Stimulated activated CD4-positive, alpha-beta T cell treated with anti-CD3 and anti-CD28 coated beads, Interleukin-4, amount 100 ng/mL, for 4 hours (primary cell): ENCODE results near the gene SLC25A21.
"Not testable (repeated sequence)": the region's sequence is repeated elsewhere in the genome, so short reads cannot be mapped to it uniquely, and the experiment has no call there.

Source experiments
- DNase-seq, 2 experiments: peaks; one replicate each; pipeline ENCODE4 v3.0.0-alpha.2; 2020

SLC25A21 gene

DNA sequence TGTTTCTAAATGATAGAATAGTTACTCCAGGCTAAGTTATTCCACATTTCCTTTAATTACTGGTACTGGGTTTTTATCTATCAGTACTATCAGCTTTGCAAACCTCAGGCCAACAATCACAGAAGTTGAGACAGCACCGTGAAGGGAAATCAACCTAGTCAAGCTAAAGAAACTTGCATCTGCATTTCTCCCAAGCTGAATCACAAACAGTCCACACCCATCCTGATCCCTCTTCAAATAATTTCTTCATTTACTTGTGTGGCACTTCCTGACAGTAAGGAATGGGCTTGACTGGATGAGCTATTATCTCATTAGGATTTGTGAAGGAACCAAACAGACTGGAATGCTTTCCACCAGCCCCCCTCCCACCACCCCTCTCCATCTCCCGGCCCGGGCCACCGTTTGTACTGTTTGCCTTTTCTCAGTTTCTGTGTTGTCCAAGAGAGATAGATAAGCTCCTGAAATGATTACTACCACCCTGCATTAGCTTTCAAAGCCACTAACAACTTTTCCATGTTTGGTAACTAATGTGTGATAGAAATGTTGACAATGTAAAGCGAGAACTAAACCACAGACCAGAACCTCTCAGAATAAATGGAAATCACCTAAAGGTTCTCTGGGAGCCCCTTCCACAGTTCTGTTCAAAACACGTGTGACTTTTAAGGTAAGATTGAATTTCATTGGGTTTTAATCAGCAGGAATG lies 236.3 kb downstream of the SLC25A21 start:
- no peak for DNase-seq

DNA sequence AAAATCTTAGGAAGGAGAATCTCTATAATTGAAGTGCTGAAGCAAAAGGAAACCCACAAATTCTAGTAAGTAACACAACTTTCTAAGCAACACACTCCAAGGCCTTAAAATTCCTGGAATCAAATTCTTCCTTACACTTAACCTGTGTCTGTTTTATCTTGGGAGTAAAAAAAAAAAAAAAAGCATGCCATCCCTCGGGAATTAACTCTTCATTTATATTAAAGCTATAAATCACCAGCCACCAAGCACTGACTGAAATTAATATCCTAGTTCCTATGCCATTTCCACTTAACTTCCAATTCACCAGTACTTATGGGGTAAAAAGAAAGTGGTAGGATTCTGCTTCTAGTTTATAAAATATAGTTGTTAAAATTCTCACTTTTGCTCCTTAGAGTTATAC lies 238.1 kb downstream of the SLC25A21 start:
- no peak for DNase-seq

DNA sequence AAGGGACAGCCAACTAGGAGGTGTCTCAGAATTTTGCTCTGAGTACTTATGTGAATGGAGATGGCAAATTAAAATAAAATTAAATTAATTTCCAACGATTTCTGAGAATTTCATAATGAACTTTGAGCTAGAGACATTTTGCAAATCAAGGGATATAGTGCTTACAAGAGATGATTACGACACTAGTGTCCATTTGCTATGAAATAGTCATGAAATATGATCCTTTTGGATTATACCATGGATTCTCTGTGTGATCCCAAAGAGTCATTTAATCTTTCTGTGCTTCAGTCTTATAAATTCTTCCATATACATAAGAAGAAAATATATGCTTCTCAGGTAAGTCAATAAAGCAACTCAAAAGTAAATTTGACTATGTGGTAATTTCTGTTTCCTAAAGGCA lies 240.6 kb downstream of the SLC25A21 start:
- no peak for DNase-seq

DNA sequence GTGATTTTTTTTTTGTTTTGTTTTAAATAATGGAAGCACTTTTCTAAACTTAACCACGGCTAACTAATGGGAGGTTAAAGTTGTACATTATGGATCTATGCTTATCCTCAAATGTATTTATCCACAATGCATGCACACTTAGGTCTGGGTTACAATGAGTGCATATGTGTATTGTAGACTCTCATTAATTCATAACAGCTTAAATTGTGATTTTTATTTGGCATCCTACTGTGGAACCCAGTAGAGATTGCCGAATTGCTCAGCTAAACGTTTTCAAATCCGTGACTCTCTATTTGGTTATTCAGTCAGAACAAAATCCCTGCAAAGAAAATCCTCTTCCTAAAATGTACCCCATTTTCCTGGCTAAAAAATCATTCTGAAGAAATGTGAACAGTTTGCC lies 244.0 kb downstream of the SLC25A21 start:
- no peak for DNase-seq

DNA sequence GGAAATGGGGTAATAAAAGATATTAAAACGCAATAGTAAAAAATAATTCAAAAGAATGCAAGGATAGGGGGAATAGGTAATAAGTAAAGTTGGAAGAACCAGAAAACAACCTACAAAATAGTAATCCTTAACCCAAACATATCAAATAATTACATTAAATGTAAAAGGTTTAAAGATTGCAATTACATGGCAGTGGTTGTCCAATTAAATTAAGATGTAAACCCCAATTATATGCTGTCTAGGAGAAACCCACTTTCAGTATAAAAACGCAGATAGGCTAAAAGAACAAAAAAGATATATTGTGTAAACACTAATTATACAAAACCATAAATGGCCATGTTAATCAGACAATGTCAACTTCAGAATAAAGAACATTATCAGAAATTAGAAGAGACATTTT lies 247.3 kb downstream of the SLC25A21 start:
- no peak for DNase-seq

DNA sequence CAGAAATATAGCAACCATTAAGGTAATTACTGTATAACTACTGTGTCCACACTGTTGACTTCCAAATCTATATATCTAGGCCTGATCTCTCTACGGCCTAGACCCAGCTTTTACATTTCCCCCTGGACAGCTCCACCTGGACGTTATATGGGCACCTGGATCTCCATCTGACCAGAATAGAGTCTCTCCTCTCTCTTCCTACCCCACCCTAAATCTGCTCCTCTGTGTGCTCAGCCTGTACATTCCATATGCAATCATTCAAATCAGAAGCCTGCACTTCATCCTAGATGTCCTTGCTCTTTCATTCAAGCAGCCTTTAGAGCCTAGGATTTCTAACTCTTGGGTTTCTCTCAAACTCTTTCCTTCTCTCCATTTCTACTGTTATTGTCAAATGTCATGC lies 255.7 kb downstream of the SLC25A21 start:
- DNase-seq = no peak

DNA sequence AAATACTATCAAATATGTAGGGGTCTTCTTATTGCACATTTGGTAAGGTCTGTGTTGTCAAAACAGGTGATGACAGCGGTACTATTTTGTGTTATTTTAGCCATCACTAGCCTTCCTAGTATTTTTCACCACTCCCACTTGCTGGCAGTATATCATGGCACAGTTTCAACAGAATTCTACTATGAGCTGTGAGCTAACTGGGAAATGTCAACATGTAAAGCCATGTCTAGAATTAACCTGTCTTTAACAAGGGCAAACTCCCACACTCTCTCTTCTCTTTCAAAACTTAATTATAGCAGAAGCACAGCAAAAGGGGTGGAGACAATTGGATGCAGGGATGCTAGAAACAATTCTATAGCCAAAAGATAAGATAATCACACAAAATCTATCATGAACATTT lies 257.3 kb downstream of the SLC25A21 start:
- DNase-seq = no peak

DNA sequence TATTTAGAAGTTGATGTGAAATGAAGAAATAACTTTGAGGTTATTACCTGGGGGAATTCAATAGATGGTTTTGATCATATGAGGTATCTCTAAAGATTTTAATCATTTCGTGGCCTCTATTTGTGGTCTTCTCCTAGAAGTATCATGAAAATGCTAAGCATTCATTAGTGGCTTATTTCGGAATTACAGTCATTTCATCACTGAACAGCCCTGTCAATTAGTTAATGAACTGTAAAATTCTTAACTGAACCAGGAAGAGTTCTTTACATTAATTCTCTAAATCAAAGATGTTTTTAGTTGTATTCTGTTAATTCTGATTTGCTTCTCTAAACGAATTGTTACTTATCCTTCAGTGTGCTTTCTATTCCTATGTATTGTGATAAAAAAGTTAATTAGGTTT lies 261.8 kb downstream of the SLC25A21 start:
- no peak for DNase-seq

DNA sequence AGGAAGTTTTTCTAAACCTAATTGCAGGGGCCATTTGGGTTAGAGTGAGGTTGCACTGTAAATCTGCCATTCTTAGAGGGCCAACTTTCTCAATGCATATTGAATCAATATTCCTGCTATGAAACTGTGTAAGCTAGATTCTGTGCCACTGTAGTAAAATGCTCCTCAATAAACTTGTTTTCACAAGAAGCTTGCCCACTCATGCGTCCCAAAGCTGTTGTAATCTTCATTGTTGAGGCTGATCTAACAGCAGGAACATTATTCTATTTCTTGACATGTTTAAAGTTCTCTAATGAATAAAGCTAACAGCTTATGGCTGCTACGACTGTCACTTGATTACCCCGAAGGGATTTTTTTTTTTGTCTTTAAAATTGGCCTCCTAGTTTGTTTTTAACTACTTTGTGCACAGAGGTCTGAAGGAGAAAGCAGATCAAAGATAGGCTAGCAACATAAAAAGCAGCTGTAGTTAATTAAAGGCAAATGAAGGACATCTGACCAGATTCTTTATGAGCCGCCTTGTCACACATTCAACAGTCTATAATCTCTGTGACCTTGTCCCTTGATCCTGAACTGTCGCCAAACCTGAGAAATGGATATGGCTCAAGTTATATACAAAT lies 267.0 kb downstream of the SLC25A21 start:
- DNase-seq = no peak

DNA sequence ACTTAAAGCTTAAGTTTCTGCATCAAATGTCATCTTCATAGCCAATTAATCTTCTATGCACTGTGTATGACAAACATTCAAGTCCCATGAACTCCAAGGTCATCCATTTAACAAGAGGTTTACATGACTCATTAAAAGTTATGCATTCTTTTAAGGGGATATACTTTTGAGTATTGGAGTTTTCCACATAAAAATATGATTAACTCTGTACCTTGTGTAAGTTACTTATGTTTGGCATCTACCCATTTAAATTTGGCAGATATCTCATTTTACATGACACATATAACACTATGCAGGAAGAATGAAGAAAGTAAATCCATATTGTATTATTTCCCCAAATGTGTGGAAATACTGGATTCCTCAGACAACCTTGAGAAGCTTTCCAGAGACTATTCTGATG lies 270.5 kb downstream of the SLC25A21 start:
- DNase-seq = no peak

DNA sequence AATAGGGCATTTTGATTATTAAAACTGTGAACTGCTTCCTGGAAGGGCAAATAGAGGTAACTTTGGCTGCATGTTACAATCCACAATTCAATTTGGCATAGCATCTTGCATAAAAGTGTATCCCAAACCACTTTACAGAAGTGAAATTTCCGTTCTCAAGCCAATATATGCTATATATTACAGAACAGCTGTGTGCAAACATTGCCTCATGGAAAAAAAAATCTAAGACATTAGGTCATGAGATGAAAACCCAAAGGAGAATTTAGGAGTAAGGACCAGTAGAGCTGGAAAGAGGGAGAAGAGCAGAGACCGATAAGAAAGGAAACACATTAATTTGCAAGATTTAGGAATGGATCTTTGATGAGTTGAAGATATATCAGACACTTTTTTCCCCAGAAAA lies 271.6 kb downstream of the SLC25A21 start:
- no peak for DNase-seq

DNA sequence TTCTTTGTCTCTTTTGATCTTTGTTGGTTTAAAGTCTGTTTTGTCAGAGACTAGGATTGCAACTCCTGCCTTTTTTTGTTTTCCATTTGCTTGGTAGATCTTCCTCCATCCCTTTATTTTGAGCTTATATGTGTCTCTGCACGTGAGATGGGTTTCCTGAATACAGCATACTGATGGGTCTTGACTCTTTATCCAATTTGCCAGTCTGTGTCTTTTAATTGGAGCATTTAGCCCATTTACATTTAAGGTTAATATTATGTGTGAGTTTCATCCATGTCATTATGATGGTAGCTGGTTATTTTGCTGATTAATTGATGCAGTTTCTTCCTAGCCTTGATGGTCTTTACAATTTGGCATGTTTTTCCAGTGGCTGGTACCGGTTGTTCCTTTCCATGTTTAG lies 276.1 kb downstream of the SLC25A21 start:
- not testable (repeated sequence) for DNase-seq

DNA sequence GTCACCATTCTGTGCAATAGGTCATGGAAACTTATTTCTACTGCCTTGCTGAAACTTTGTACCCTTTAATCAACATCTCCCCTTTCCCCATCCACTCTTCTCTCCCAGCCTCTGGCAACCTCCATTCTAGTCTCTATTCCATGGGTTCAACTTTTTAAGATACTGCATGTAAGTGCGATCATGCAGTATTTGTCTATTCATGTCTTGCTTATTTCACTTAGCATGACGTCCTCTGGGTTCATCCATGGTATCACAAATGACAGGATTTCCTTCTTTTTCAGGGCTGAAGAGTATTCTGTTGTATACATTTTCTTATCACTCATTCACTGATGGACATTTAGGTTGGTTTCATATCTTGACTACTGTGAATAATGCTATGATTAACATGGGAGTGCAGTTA lies 288.4 kb downstream of the SLC25A21 start:
- DNase-seq = no peak

DNA sequence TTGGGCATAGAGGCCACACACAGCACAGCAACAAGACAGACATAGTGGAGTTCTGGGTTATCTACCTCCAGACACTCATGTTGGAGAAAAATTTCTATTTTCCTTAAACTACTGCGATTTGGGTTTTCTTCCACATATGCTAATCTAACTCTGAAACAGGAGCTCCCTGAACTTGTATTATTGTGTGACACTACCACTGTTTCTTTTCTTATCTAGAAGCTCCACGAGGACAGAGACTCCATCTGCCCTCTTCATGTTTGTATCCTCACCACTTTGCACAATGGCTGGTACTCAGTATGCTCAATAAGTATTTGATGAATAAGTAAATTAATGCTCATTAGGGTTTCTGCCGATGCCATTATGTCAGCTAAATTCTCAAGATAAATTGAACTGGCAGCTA lies 292.1 kb downstream of the SLC25A21 start:
- no peak for DNase-seq

DNA sequence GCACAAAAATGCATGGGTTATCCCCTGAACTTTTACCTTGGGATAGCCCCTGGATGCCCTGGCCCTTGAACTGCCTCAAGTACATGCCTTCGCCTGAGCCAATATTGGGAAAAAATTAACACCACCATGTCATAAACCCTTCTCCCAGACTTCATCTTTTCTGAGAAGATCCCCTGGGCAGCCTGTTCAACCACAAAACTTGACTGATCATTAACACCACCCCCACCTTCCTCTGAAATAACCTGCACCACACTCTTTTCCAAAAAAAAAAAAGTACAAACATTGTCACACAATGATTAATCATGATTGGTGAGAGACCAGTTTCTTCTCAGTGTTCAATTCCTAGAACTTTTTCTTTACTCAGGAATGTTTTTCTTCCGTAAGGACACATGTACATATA lies 292.8 kb downstream of the SLC25A21 start:
- no peak for DNase-seq

DNA sequence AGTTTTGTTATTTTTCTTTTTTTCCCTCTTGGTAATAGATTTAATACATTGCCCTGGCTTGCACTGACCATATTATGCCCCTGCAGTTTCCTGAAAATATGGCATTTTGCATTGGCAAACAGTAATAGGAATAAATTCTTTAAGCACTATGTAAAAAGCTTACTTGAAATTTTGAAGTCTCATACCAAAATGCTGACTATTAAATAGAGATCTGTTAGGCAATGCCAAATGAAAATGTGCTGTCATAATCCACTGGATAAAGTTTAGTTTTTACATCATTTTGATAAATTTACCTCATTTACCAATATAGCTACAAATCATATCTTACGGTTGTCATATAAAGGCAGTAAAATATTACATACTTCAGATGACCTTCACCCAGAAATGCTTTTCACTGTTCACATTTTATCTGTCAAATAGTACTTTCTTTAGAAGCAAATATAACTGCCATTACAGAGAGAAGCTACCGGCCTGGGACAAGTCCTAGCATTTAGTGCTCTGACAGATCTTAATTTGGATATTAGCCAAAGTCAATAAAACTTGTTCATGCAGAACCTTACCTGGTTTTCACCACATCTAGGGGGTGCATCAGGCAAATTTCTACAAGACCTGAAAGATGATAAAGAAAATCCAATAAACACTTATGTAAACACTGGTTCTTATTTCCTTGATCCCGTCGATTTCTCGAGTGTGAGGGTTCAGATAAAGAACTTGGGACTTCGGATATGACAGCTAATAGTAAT lies 297.8 kb downstream of the SLC25A21 start:
- no peak for DNase-seq

DNA sequence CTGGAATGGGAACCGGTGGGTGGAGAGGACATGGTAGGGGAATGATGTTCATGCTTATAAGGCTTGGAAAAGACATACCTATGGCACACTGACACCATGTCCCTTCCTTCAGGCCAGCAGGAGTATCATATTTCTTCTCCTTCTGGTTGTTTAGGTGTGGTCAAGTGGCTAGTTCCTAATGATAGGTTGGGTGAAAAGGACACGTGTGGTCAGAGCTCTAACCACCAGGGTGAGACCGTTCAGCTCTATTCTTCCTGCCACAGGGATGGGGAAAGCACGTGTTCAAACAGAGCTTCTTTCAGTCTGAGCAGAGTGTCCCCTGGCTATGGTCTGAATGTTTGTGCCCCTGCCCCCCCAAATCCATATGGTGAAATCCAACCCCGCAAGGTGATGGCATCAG lies 301.6 kb downstream of the SLC25A21 start:
- DNase-seq = no peak

DNA sequence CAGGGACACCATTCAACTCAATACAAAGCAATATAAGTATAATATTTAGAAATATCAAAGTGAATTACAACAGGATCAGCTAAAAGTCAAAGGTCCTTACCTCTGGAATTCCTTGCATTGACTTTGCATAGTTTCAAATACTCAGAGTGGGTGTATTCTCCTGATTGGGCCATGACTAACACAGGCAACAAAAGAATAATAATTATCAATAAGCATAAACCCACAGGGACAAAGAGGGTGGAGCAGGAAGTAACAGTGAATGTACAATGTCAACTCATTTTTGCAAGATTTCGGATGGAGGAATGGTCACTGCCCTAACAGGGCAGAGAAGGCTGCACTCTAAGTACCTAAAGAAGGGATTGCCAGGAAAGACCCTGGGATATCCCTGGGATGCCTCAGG lies 303.3 kb downstream of the SLC25A21 start:
- no peak for DNase-seq

DNA sequence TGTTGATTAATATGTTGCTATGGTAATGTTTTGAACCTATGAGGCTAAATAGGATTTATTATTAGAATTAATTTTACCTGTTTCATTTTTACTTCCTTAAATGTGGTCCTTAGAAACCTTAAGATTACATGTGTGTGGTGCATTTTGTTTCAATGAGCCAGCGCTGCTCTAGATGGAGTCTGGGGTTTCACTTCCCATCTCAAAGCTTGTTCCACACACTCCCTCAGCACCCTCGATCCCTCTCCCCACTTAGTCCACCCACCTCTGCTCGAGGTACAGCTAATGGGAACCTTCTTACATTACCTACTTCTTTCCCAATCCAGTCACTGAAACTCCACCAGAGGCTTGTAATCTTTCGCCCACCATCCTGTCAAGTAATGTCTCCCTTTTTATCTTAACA lies 305.5 kb downstream of the SLC25A21 start:
- DNase-seq = no peak

DNA sequence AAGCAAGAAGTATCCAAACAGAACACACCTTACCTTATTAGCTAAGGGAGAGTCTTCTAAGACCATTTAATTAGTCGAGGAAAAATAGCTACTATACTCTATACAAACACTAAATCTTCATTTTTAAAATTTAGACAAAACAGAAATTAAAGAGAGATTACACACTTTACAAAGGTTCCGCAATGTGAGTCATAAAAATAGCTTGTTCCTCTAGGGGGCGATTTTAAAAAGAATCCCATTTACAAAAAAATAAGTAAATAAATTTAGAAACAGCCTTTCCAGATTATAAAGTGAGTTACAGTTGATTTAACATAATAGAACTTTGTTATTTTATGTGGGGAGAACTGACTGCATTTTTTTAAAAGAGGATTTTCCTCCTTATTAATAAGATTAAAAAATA lies 309.1 kb downstream of the SLC25A21 start:
- no peak for DNase-seq

DNA sequence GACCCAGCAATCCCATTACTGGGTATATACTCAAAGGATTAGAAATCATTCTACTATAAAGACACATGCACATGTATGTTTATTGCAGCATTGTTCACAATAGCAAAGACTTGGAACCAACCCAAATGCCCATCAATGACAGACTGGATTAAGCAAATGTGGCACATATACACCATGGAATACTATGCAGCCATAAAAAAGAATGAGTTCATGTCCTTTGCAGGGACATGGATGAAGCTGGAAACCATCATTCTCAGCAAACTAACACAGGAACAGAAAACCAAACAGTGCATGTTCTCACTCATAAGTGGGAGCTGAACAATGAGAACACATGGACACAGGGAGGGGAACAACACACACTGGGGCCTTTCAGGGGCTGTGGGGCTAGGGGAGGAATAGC lies 310.2 kb downstream of the SLC25A21 start:
- not testable (repeated sequence) for DNase-seq

DNA sequence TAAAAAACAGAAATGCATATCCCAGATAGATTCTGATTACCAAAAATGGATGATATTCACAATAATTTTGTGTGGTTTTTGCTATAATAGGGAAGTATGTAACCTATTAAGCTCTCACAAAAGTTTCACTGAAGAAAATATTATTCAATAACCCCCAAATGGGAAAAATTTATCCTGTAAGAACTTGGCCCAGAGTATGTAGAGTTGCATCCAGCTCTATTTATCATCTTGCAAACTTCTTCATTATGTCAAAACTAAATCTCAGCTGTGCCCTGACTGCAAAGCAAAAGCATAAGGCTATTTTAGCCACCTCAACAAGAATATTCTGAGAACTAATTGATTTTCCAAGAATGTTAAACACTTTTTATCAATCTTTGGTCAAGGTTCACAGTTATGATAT lies 311.6 kb downstream of the SLC25A21 start:
- DNase-seq = no peak

DNA sequence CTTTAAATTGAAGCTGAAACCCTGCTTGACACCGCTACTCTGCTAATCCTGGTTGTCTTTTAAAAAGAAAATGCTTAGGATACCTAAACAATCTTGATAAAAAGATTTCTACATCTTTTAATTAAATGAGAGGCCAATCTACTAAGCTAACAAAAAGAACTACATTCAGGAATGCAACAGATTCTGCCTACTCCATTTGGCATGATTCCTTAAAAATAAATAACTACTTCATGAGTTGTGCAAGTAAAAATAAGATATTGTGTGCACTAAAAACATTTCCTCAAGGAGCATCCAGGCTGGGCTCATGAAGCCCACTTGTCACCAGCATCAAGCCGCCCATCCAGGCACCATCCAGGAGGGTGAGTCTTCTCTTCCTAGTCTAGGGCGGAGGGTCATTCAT lies 313.3 kb downstream of the SLC25A21 start:
- DNase-seq = no peak

DNA sequence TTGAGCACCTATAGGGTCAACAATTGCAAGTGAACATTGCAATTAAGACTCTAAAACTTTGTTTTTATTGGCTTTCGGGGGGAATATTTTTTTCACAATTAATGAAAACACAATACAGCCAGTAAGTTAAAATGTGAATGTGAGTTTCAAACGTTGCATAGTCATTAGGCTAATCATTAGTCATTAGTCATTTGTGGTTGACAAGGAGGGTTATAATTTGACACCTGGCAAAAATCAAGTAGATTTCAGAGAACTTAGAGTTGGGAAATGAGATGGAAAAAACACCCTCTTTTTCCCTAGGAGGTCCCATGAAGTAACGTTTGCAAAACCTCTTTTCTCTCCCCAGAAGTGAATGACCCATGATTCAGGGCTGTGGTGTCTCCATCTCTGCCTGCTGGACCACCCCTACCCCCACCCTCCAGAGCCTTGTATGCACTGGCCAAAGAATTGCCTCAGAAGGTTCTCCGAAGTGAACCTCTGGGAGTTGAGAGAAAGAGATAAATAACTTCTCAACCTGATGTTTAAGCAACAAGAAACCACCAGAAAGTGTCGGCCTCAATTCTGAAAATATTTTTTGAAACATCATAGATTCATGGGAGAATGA lies 314.5 kb downstream of the SLC25A21 start:
- no peak for DNase-seq
